Stimulated activated CD8-positive, alpha-beta memory T cell treated with anti-CD3 and anti-CD28 coated beads, Interleukin-15, amount 100 ng/mL, for 1 hour (primary cell): Measurements from ENCODE around the gene USP17L11.
"Not testable (repeated sequence)": the region's sequence is repeated elsewhere in the genome, so short reads cannot be mapped to it uniquely, and the experiment has no call there.

Experiments used
- DNase-seq: peaks from one replicate; pipeline ENCODE4 v3.0.0-alpha.2; 2020; ENCODE audit warnings: low read depth

Gene USP17L11, protein sequence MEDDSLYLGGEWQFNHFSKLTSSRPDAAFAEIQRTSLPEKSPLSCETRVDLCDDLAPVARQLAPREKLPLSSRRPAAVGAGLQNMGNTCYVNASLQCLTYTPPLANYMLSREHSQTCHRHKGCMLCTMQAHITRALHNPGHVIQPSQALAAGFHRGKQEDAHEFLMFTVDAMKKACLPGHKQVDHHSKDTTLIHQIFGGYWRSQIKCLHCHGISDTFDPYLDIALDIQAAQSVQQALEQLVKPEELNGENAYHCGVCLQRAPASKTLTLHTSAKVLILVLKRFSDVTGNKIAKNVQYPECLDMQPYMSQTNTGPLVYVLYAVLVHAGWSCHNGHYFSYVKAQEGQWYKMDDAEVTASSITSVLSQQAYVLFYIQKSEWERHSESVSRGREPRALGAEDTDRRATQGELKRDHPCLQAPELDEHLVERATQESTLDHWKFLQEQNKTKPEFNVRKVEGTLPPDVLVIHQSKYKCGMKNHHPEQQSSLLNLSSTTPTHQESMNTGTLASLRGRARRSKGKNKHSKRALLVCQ

DNA sequence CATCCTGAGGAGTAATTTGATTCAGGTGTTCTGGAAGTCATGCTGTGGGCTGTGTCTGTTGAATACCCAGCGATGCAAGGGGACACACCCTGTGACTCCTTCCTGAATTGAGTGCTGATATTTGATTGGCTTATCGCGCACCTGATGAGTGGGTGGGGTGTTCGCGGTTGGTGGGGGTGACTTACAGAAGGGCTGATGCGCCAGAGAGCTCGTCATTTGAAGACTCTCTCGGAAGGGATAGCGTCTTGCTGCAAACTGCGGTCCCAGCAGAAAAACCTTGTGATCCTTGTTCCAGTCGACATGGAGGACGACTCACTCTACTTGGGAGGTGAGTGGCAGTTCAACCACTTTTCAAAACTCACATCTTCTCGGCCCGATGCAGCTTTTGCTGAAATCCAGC lies at the start of gene USP17L11:
TSS of gene USP17L11 (plus strand) at position 301 of the 400 bp plus-strand sequence. CDS start at position 301, 0 bp downstream.
- DNase-seq = not testable (repeated sequence)

DNA sequence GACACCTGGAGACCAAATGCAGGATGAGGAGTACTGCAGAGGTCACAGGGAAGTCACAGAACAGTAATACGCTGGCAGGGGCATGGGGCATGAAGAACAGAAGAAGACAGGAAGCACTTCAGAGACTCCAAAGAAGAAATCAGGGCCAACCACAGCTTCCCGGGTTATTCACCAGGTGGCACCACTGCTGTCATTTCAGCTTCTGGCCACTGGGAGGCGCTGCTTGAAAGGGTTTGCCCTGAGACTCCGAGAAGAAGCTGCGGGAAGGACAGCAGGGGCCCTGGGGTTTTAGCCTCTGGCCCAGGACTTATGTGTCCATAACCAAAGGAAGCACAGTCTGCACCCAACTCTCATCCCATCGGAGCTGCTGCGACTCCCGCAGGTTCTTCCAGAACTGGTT lies 49.2 kb upstream of the USP17L11 start:
- DNase-seq = not testable (repeated sequence)

DNA sequence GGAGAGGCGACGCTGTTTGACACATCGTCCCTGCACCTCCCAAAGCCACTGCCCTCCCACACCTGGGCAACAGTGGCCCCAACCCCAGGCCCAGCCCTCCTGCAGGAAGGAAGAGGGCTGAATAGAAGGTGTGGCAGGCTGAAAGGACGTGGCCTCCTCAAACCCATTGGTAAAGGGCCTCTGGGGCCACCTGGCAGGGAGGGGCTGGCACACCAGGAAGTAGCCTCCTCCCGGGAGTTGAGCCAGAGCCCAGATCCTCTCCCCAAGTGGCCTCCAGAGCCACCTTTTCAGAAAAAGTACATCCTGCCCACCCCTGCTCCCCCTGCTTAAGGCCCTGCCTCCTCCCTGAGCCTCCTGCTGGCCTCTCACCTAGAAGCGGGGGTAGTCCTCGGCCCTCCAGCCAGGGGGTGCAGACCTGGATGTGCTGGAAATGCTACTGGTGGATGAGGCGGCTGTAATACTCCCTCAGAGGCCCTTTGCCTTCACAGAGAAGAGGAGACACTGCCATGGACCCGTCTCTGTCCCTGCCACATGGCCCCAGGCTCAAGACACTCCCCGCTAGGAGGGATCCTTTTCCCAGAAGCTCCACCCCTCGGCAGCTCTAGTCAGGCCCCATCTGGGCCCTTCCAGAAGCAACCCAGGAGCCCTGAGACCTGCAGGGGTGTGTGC lies 45.3 kb upstream of the USP17L11 start, which contains the start of gene FAM90A26:
TSS of gene FAM90A26 (plus strand) at position 619 of the 669 bp plus-strand sequence. CDS start 2,764 bp downstream, outside the sequence.
- not testable (repeated sequence) for DNase-seq

- not testable (repeated sequence) for DNase-seq
These were observed 4.8 kb upstream of the USP17L11 start, which contains the start of gene USP17L10 for GRCh38 chr4:9210357-9210756. Gene USP17L10, plus strand, starts transcription at chr4:9210657. Its CDS starts 0 bp downstream, at chr4:9210657.

DNA sequence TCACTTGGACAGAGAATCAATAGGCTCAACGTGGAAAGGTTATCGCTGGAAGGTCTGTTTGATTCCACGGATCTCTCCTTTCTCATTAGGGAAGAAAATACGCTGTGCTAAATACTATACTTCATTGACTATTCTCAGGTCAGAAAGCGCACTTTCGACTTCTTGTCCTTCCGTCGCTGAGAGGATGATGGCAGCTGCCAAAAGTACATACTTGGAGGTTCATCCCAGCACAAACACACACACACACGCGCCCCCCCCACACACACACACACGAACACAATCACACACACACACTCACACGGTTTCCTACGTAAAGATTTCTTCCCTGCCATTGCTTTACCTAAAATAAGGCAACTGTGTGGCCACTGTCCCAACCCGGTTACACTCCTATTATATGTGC lies 504 bp upstream of the USP17L11 start:
- DNase-seq = not testable (repeated sequence)

DNA sequence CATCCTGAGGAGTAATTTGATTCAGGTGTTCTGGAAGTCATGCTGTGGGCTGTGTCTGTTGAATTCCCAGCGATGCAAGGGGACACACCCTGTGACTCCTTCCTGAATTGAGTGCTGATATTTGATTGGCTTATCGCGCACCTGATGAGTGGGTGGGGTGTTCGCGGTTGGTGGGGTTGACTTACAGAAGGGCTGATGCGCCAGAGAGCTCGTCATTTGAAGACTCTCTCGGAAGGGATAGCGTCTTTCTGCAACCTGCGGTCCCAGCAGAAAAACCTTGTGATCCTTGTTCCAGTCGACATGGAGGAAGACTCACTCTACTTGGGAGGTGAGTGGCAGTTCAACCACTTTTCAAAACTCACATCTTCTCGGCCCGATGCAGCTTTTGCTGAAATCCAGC lies 4.6 kb downstream of the USP17L11 start, which contains the start of gene USP17L12:
TSS of gene USP17L12 (plus strand) at position 301 of the 400 bp plus-strand sequence. CDS start at position 301, 0 bp downstream.
- DNase-seq = not testable (repeated sequence)

GRCh38 chr4:9224596-9224995 lies 9.4 kb downstream of the USP17L11 start, which contains the start of gene USP17L13:
Gene USP17L13, plus strand, starts transcription at chr4:9224896. Its CDS starts 0 bp downstream, at chr4:9224896.
- DNase-seq = not testable (repeated sequence)

GRCh38 chr4:9230249-9230648 lies 15.0 kb downstream of the USP17L11 start:
- DNase-seq = not testable (repeated sequence)

- not testable (repeated sequence) for DNase-seq
These were observed 18.9 kb downstream of the USP17L11 start, which contains the start of gene USP17L15 for GRCh38 chr4:9234085-9234484. Gene USP17L15, plus strand, starts transcription at chr4:9234385. Its CDS starts 0 bp downstream, at chr4:9234385.

- not testable (repeated sequence) for DNase-seq
These were observed 23.3 kb downstream of the USP17L11 start for GRCh38 chr4:9238461-9238860.

DNA sequence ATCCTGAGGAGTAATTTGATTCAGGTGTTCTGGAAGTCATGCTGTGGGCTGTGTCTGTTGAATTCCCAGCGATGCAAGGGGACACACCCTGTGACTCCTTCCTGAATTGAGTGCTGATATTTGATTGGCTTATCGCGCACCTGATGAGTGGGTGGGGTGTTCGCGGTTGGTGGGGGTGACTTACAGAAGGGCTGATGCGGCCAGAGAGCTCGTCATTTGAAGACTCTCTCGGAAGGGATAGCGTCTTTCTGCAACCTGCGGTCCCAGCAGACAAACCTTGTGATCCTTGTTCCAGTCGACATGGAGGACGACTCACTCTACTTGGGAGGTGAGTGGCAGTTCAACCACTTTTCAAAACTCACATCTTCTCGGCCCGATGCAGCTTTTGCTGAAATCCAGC lies 28.4 kb downstream of the USP17L11 start, which contains the start of gene USP17L17:
TSS of gene USP17L17 (plus strand) at position 301 of the 400 bp plus-strand sequence. CDS start at position 301, 0 bp downstream.
- DNase-seq = not testable (repeated sequence)

DNA sequence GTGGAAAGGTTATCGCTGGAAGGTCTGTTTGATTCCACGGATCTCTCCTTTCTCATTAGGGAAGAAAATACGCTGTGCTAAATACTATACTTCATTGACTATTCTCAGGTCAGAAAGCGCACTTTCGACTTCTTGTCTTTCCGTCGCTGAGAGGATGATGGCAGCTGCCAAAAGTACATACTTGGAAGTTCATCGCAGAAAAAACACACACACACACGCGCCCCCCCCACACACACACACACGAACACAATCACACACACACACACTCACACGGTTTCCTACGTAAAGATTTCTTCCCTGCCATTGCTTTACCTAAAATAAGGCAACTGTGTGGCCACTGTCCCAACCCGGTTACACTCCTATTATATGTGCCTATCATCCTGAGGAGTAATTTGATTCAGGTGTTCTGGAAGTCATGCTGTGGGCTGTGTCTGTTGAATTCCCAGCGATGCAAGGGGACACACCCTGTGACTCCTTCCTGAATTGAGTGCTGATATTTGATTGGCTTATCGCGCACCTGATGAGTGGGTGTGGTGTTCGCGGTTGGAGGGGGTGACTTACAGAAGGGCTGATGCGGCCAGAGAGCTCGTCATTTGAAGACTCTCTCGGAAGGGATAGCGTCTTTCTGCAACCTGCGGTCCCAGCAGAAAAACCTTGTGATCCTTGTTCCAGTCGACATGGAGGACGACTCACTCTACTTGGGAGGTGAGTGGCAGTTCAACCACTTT lies 32.9 kb downstream of the USP17L11 start, which contains the start of gene USP17L18:
TSS of gene USP17L18 (plus strand) at position 678 of the 728 bp plus-strand sequence. CDS start at position 678, 0 bp downstream.
- not testable (repeated sequence) for DNase-seq

DNA sequence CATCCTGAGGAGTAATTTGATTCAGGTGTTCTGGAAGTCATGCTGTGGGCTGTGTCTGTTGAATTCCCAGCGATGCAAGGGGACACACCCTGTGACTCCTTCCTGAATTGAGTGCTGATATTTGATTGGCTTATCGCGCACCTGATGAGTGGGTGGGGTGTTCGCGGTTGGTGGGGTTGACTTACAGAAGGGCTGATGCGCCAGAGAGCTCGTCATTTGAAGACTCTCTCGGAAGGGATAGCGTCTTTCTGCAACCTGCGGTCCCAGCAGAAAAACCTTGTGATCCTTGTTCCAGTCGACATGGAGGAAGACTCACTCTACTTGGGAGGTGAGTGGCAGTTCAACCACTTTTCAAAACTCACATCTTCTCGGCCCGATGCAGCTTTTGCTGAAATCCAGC lies 37.9 kb downstream of the USP17L11 start, which contains the start of gene USP17L19:
TSS of gene USP17L19 (plus strand) at position 301 of the 400 bp plus-strand sequence. CDS start at position 301, 0 bp downstream.
- not testable (repeated sequence) for DNase-seq

- not testable (repeated sequence) for DNase-seq
These were observed 42.6 kb downstream of the USP17L11 start, which contains the start of gene USP17L20 for GRCh38 chr4:9257824-9258223. Gene USP17L20, plus strand, starts transcription at chr4:9258124. Its CDS starts 0 bp downstream, at chr4:9258124.

DNA sequence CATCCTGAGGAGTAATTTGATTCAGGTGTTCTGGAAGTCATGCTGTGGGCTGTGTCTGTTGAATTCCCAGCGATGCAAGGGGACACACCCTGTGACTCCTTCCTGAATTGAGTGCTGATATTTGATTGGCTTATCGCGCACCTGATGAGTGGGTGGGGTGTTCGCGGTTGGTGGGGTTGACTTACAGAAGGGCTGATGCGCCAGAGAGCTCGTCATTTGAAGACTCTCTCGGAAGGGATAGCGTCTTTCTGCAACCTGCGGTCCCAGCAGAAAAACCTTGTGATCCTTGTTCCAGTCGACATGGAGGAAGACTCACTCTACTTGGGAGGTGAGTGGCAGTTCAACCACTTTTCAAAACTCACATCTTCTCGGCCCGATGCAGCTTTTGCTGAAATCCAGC lies 47.4 kb downstream of the USP17L11 start, which contains the start of gene USP17L21:
TSS of gene USP17L21 (plus strand) at position 301 of the 400 bp plus-strand sequence. CDS start at position 301, 0 bp downstream.
- DNase-seq = not testable (repeated sequence)
